Ectodermal cell (in vitro differentiated cells): ENCODE results near the gene SRMS.

ENCODE experiments used
- H3K27ac ChIP-seq: 2 replicates; pipeline ENCODE4 v1.7.0; 2013; ENCODE audit warnings: mild to moderate bottlenecking, low read depth, low read length; ENCODE audit not compliant: insufficient read depth, poor library complexity, severe bottlenecking
- H3K27me3 ChIP-seq: 2 replicates; pipeline ENCODE4 v1.7.0; 2013; ENCODE audit warnings: mild to moderate bottlenecking, low read length; ENCODE audit not compliant: insufficient read depth, control insufficient read depth, poor library complexity, severe bottlenecking
- H3K36me3 ChIP-seq: one replicate; pipeline ENCODE4 v1.7.0; 2013; ENCODE audit warnings: low read length; ENCODE audit not compliant: control insufficient read depth, insufficient read depth
- H3K4me1 ChIP-seq: one replicate; pipeline ENCODE4 v1.7.0; 2013; ENCODE audit warnings: low read length; ENCODE audit not compliant: control insufficient read depth, insufficient read depth
- H3K4me3 ChIP-seq: 2 replicates; pipeline ENCODE4 v1.7.0; 2013; ENCODE audit warnings: low read depth, low read length, control low read depth; ENCODE audit not compliant: insufficient read depth
- H3K9me3 ChIP-seq: 2 replicates; pipeline ENCODE4 v1.7.0; 2013; ENCODE audit warnings: mild to moderate bottlenecking, low read length, moderate library complexity; ENCODE audit not compliant: control insufficient read depth
- WGBS, 2 experiments: methylation state at CpG; one replicate each; pipeline ENCODE4 v1.1.7; 2013; ENCODE audit warnings: missing lambda C conversion rate in 2 of 2; 5-methylcytosine and 5-hydroxymethylcytosine counted together

SRMS gene

GRCh38 chr20:63505723-63506122 lies 41.8 kb downstream of the SRMS start:
- Histone ChIP-seq H3K36me3 (no peaks in the 10 kb centered on the region), H3K27ac (no peak overlapping the region), H3K4me1 (no peaks in the 10 kb centered on the region), H3K4me3 (no peak overlapping the region), H3K27me3 (peaks cover 16% of the 10 kb centered on the region), H3K9me3 (no peaks in the 10 kb centered on the region)
- WGBS, 2 experiments, result 92 to 94% methylated on average over 12 of the region's 12 CpGs

GRCh38 chr20:63505281-63505680 lies 42.3 kb downstream of the SRMS start:
- WGBS, 2 experiments, result 86 to 89% methylated on average over 8 of the region's 8 CpGs

GRCh38 chr20:63504642-63505041 lies 42.9 kb downstream of the SRMS start:
- Histone ChIP-seq H3K4me1 (no peaks in the 10 kb centered on the region), H3K9me3 (no peaks in the 10 kb centered on the region), H3K36me3 (no peaks in the 10 kb centered on the region), H3K4me3 (no peak overlapping the region), H3K27me3 (peaks cover 26% of the 10 kb centered on the region), H3K27ac (no peak overlapping the region)
- WGBS, 2 experiments, result 92% methylated on average over 9 of the region's 9 CpGs

More at GRCh38 chr20:63505281-63505680, 42.3 kb downstream of the SRMS start:
- Histone ChIP-seq H3K4me3 (no peak overlapping the region), H3K27ac (no peak overlapping the region), H3K9me3 (no peaks in the 10 kb centered on the region), H3K36me3 (no peaks in the 10 kb centered on the region), H3K27me3 (peaks cover 20% of the 10 kb centered on the region), H3K4me1 (no peaks in the 10 kb centered on the region)

GRCh38 chr20:63503524-63503923 lies 44.0 kb downstream of the SRMS start:
- H3K4me3 ChIP-seq, result no peak overlapping the region
- H3K4me1 ChIP-seq, result no peaks in the 10 kb centered on the region
- WGBS, 2 experiments, result 68 to 75% methylated on average over 7 of the region's 7 CpGs
- H3K27ac ChIP-seq, result no peak overlapping the region
- H3K36me3 ChIP-seq, result no peaks in the 10 kb centered on the region
- H3K9me3 ChIP-seq, result no peaks in the 10 kb centered on the region
- peaks cover 38% of the 10 kb centered on the region for H3K27me3 ChIP-seq

- Histone ChIP-seq H3K4me1 (no peaks in the 10 kb centered on the region), H3K4me3 (no peak overlapping the region), H3K9me3 (no peaks in the 10 kb centered on the region), H3K27me3 (peaks cover 46% of the 10 kb centered on the region), H3K36me3 (no peaks in the 10 kb centered on the region), H3K27ac (no peak overlapping the region)
- 72 to 77% methylated on average over 15 of the region's 15 CpGs for WGBS, 2 experiments
Measured at GRCh38 chr20:63502671-63503172, 44.8 kb downstream of the SRMS start.

GRCh38 chr20:63501818-63502670 lies 45.5 kb downstream of the SRMS start:
- H3K27me3 ChIP-seq, result peaks cover 52% of the 10 kb centered on the region
- H3K4me3 ChIP-seq, result no peak overlapping the region
- H3K4me1 ChIP-seq, result no peaks in the 10 kb centered on the region
- no peak overlapping the region for H3K27ac ChIP-seq
- no peaks in the 10 kb centered on the region for H3K9me3 ChIP-seq
- H3K36me3 ChIP-seq, result no peaks in the 10 kb centered on the region
- WGBS, 2 experiments, result 32 to 34% methylated on average over 26 of the region's 26 CpGs

- H3K4me3 ChIP-seq, result no peak overlapping the region
- H3K4me1 ChIP-seq, result no peaks in the 10 kb centered on the region
- no peaks in the 10 kb centered on the region for H3K36me3 ChIP-seq
- H3K27ac ChIP-seq, result no peak overlapping the region
- H3K27me3 ChIP-seq, result peaks cover 61% of the 10 kb centered on the region
- no peaks in the 10 kb centered on the region for H3K9me3 ChIP-seq
- WGBS, 2 experiments, result 86 to 90% methylated on average over 27 of the region's 27 CpGs
Measured at GRCh38 chr20:63500902-63501817, 46.4 kb downstream of the SRMS start.

- Histone ChIP-seq H3K36me3 (no peaks in the 10 kb centered on the region), H3K4me1 (no peaks in the 10 kb centered on the region), H3K27ac (no peak overlapping the region), H3K4me3 (no peak overlapping the region), H3K9me3 (no peaks in the 10 kb centered on the region), H3K27me3 (peaks cover 70% of the 10 kb centered on the region)
- 87 to 88% methylated on average over 24 of the region's 24 CpGs for WGBS, 2 experiments
Measured at GRCh38 chr20:63500151-63500901, 47.2 kb downstream of the SRMS start.

GRCh38 chr20:63499338-63499969 lies 48.1 kb downstream of the SRMS start:
- Histone ChIP-seq H3K27ac (no peak overlapping the region), H3K27me3 (peaks cover 70% of the 10 kb centered on the region), H3K4me3 (no peak overlapping the region), H3K36me3 (no peaks in the 10 kb centered on the region), H3K9me3 (no peaks in the 10 kb centered on the region), H3K4me1 (no peaks in the 10 kb centered on the region)
- WGBS, 2 experiments, result 19% methylated on average over 48 of the region's 48 CpGs
